HepG2 (cell line): Measurements from ENCODE around the gene ATP6V1F. TPM values are rescaled to one million over a fixed set of nuclear protein-coding genes. Genes with fewer than 3 reads are reported as not detected.

Source experiments
- ATAC-seq: fragments of 200-7000 bp; cut with Tn5 transposase; 3 replicates; pipeline ENCODE4 v1.9.1; 2020; ENCODE audit warnings: mild to moderate bottlenecking, moderate library complexity
- BruUV-seq: library from RNA; stranded (reverse); fragments of 400-500 nt; replicated peaks from 2 replicates; lab custom pipeline; 2021; lab: Mats Ljungman, UMichigan
- CTCF ChIA-PET: fragments of 300-600 bp; formaldehyde crosslinking; extraction: SDS; loops from one replicate; lab custom pipeline; 2021; ENCODE audit warnings: low total read pairs, inconsistent platforms, low intra/inter-chr PET ratio; lab: Yijun Ruan, JAX
- POLR2A ChIA-PET: fragments of 350-600 bp; sonication (Branson Sonifier 250); formaldehyde crosslinking; loops from one replicate; lab custom pipeline; 2020; ENCODE audit warnings: antibody characterized with exemption, inconsistent platforms; lab: Yijun Ruan, JAX
- DNase-seq: peaks from one replicate; pipeline ENCODE4 v3.0.0-alpha.2; 2015; ENCODE audit warnings: low spot score
- FAIRE-seq: peaks from 3 replicates; lab custom pipeline; 2011; peaks lifted over from hg19 to GRCh38; lab: Jason Lieb, UNC
- H2AFZ ChIP-seq: one replicate; pipeline ENCODE4 v1.6.1; 2011; ENCODE audit warnings: low read length, inconsistent platforms
- H3K27ac ChIP-seq: fragments of 300-600 bp; 3 replicates; pipeline ENCODE4 v1.8.0; 2011; ENCODE audit warnings: mixed run types, mild to moderate bottlenecking, mixed read lengths, low read length, inconsistent platforms; ENCODE audit not compliant: insufficient read depth; ENCODE audit errors: extremely low read length
- H3K27me3 ChIP-seq, 2 experiments: fragments of 200-600 bp in 1 of 2; 2 replicates in 1 of 2; 3 replicates in 1 of 2; pipeline versions ENCODE4 v1.6.0 to v1.8.0; 2011; ENCODE audit warnings: low read length in 2 of 2, mild to moderate bottlenecking in 2 of 2, moderate library complexity in 2 of 2, inconsistent platforms in 1 of 2; ENCODE audit not compliant: insufficient read depth in 2 of 2, control insufficient read depth in 1 of 2
- H3K36me3 ChIP-seq, 2 experiments: fragments of 200-600 bp in 1 of 2; replicated peaks in 1 of 2; 2 replicates in 1 of 2; 3 replicates in 1 of 2; pipeline versions ENCODE4 v1.5.1 to v1.8.0; 2011; ENCODE audit warnings: low read length in 2 of 2, inconsistent platforms in 1 of 2; ENCODE audit not compliant: insufficient read depth in 2 of 2, control insufficient read depth in 1 of 2
- H3K4me1 ChIP-seq: 2 replicates; pipeline ENCODE4 v1.5.1; 2012; ENCODE audit warnings: low read length, inconsistent platforms; ENCODE audit not compliant: insufficient read depth
- H3K4me2 ChIP-seq: 2 replicates; pipeline ENCODE4 v1.6.0; 2011; ENCODE audit warnings: low read depth, low read length, inconsistent platforms
- H3K4me3 ChIP-seq, 3 experiments: fragments of 200-600 bp in 1 of 3; sonication (generic), shearing (Covaris generic) in 1 of 3; replicated peaks in 1 of 3; 2 replicates each; pipeline ENCODE4 v1.5.1; 2011 to 2016; ENCODE audit warnings: low read length in 3 of 3, inconsistent platforms in 2 of 3, low read depth in 2 of 3, mild to moderate bottlenecking in 2 of 3, control low read depth in 1 of 3, mixed read lengths in 1 of 3; ENCODE audit not compliant: insufficient read depth in 1 of 3
- H3K79me2 ChIP-seq: one replicate; pipeline ENCODE4 v1.6.1; 2011; ENCODE audit warnings: low read length, inconsistent platforms; ENCODE audit not compliant: insufficient read depth
- H3K9ac ChIP-seq: 2 replicates; pipeline ENCODE4 v1.6.0; 2011; ENCODE audit warnings: mild to moderate bottlenecking, low read depth, low read length, inconsistent platforms; ENCODE audit not compliant: insufficient read depth
- H3K9me3 ChIP-seq: 2 replicates; pipeline ENCODE4 v1.5.1; 2012; ENCODE audit warnings: mild to moderate bottlenecking, low read length
- H4K20me1 ChIP-seq: 2 replicates; pipeline ENCODE4 v1.6.0; 2011; ENCODE audit warnings: inconsistent platforms, mild to moderate bottlenecking, low read length, moderate library complexity; ENCODE audit not compliant: insufficient read depth
- DDIT3 ChIP-seq: sonication (generic); formaldehyde crosslinking; IDR thresholded peaks from 2 replicates; pipeline ENCODE4 v1.4.0; 2020; ENCODE audit warnings: mild to moderate bottlenecking, missing genetic modification reagents
- FOSL2 ChIP-seq: sonication (generic); formaldehyde crosslinking; IDR thresholded peaks from 2 replicates; pipeline ENCODE4 v1.4.0; 2020; ENCODE audit warnings: missing genetic modification reagents
- IKZF1 ChIP-seq: fragments of 450-650 bp; IDR thresholded peaks from 2 replicates; pipeline ENCODE4 v1.7.1; 2016
- PAXIP1 ChIP-seq: sonication (generic); formaldehyde crosslinking; conservative IDR thresholded peaks from 2 replicates; pipeline ENCODE4 v1.4.0; 2020; ENCODE audit warnings: mild to moderate bottlenecking, missing genetic modification reagents, moderate library complexity
- U2AF1 ChIP-seq: fragments of 200-400 bp; formaldehyde crosslinking; optimal IDR thresholded peaks from 2 replicates; pipeline ENCODE3; 2017; ENCODE audit warnings: mild to moderate bottlenecking, low read depth, low read length
- ZFYVE20 ChIP-seq: sonication (generic); formaldehyde crosslinking; IDR thresholded peaks from 2 replicates; pipeline ENCODE4 v1.8.0; 2023; ENCODE audit warnings: low read depth, mild to moderate bottlenecking, moderate library complexity, missing genetic modification reagents, borderline replicate concordance
- ZKSCAN1 ChIP-seq: fragments of 150-350 bp; IDR thresholded peaks from 2 replicates; pipeline ENCODE4 v1.6.1; 2014; ENCODE audit warnings: low read length
- ZNF383 ChIP-seq: sonication (generic); formaldehyde crosslinking; IDR thresholded peaks from 2 replicates; pipeline ENCODE4 v1.4.0; 2020; ENCODE audit warnings: missing genetic modification reagents, mild to moderate bottlenecking, borderline replicate concordance
- ZNF460 ChIP-seq: sonication (generic); formaldehyde crosslinking; IDR thresholded peaks from 2 replicates; pipeline ENCODE4 v1.5.1; 2020; ENCODE audit warnings: missing genetic modification reagents, mild to moderate bottlenecking, borderline replicate concordance
- WGBS: methylation state at CpG from one replicate; pipeline ENCODE4 v1.1.6; 2017; ENCODE audit warnings: low lambda C conversion rate; 5-methylcytosine and 5-hydroxymethylcytosine counted together
- in situ Hi-C: cut with HindIII; loops from 2 replicates; pipeline ENCODE4 v1.10.0; 2017; ENCODE audit warnings: low pct_unique_long_range_greater_than_20kb; ENCODE audit not compliant: extremely low pct_ligation_motif_present
- intact Hi-C: fragments of 100-400 bp; cut with micrococcal nuclease; formaldehyde crosslinking; loops from one replicate; pipeline ENCODE4 v1.10.0; 2022; ENCODE audit not compliant: unreplicated experiment
- polyA plus RNA-seq, 8 experiments: library from polyadenylated mRNA; depleted of rRNA in 3 of 8; stranded (reverse) in 7 of 8; unstranded in 1 of 8; fragments of >200 nt; fragmentation: Illumina TruSeq in 4 of 8; extraction: Trizol in 4 of 8; gene quantifications; 2 replicates each; pipeline versions ENCODE4 v1.2.1 to v1.2.3, GENCODE V29; 2011 to 2016; ENCODE audit warnings: low read depth in 4 of 8, missing spikeins in 1 of 8, mixed read lengths in 1 of 8; ENCODE audit not compliant: insufficient read depth in 1 of 8
- total RNA-seq, 5 experiments: library from RNA; depleted of rRNA; stranded (reverse); fragments of >200 nt; fragmentation: Illumina TruSeq; extraction: Trizol; gene quantifications; 2 replicates each; pipeline ENCODE4 v1.2.3, GENCODE V29; 2016; ENCODE audit warnings: low read depth in 1 of 5

The ATP6V1F gene
- total and polyA plus RNA-seq, 2 of the 13 experiments (the other 11 are each of a cell fraction or from before 2014, with no cell fraction given): 87.2 to 132 TPM

- ChIA-PET CTCF (no interaction called here), POLR2A (no interaction called here)
- H3K79me2 ChIP-seq: no peaks in the 10 kb centered on the region
- no peaks in the 10 kb centered on the region for H4K20me1 ChIP-seq
- no TSS peak for BruUV-seq
- H3K9ac ChIP-seq: no peak overlapping the region
- H3K4me2 ChIP-seq: no peak overlapping the region
- FAIRE-seq (no peak), ATAC-seq (peak; percentile 16; the same call in 2 of the 3 replicates), DNase-seq (no peak)
- no peak overlapping the region for H3K4me3 ChIP-seq
- TF ChIP-seq ZKSCAN1 (no peak), U2AF1 (no peak), FOSL2 (CRISPR knock-in tag) (no peak)
- H3K9me3 ChIP-seq: no peaks in the 10 kb centered on the region
- no peak overlapping the region for H3K27ac ChIP-seq
- peaks cover 7% of the 10 kb centered on the region for H3K4me1 ChIP-seq
- intact Hi-C loops: no loop called here
- H2AFZ ChIP-seq: no peak overlapping the region
- H3K36me3 ChIP-seq: no peaks in the 10 kb centered on the region
- peaks cover 12 to 28% of the 10 kb centered on the region in 2 experiments; a peak in 4 of 5 replicates for H3K27me3 ChIP-seq
- 43% methylated on average over 4 of the region's 17 CpGs for WGBS
- in situ Hi-C loops: no loop called here
Observed at GRCh38 chr7:128847721-128848211, 14.9 kb upstream of the ATP6V1F start.

GRCh38 chr7:128848289-128849155 is 14.1 kb upstream of the ATP6V1F start:
- H3K4me2 ChIP-seq: no peak overlapping the region
- CTCF ChIA-PET: no interaction called here
- FAIRE-seq (no peak), ATAC-seq (no peak)
- H3K4me1 ChIP-seq: peaks cover 7% of the 10 kb centered on the region
- H3K9me3 ChIP-seq: no peaks in the 10 kb centered on the region
- H3K27ac ChIP-seq: no peak overlapping the region
- no peak overlapping the region for H3K4me3 ChIP-seq
- no peak overlapping the region for H3K9ac ChIP-seq
- no peak overlapping the region for H2AFZ ChIP-seq
- H3K36me3 ChIP-seq: no peaks in the 10 kb centered on the region
- WGBS: 66% methylated on average over 24 of the region's 31 CpGs
- TF ChIP-seq IKZF1: no peak
- no peak for TF ChIP-seq ZNF460 (CRISPR knock-in tag)
- TF ChIP-seq DDIT3: no peak
- no peak for TF ChIP-seq ZNF383 (CRISPR knock-in tag)
- no peak for TF ChIP-seq PAXIP1 (CRISPR knock-in tag)
- TF ChIP-seq ZFYVE20 (CRISPR knock-in tag): no peak
- TF ChIP-seq, all 625 proteins: peak for 0
- Histone ChIP-seq H4K20me1 (no peaks in the 10 kb centered on the region), H3K79me2 (no peaks in the 10 kb centered on the region), H3K27me3 (peaks cover 12 to 35% of the 10 kb centered on the region in 2 experiments; a peak in 4 of 5 replicates)
- intact Hi-C loops (no loop called here), in situ Hi-C loops (no loop called here)
- DNase-seq: no peak
- POLR2A ChIA-PET: no interaction called here
- no TSS peak for BruUV-seq
